Activated CD4-positive, alpha-beta T cell treated with anti-CD3 and anti-CD28 coated beads, Interleukin-2, amount 10 ng/mL, durations not matched to agents 7 days and 5 days (primary cell): ENCODE data around the gene PAK6. TPM values are rescaled to one million over a fixed set of nuclear protein-coding genes. Genes with fewer than 3 reads are reported as not detected.

Experiments
- CTCF ChIA-PET: fragments of 350-600 bp; sonication (Branson Sonifier 250); formaldehyde crosslinking; loops from one replicate; lab custom pipeline; 2021; ENCODE audit warnings: antibody characterized with exemption; lab: Charles Lee
- POLR2A ChIA-PET: fragments of 350-600 bp; sonication (Branson Sonifier 250); formaldehyde crosslinking; loops from one replicate; lab custom pipeline; 2021; ENCODE audit warnings: antibody characterized with exemption; lab: Charles Lee
- DNase-seq: peaks from one replicate; pipeline ENCODE4 v3.0.0-alpha.2; 2020
- H3K27ac Mint-ChIP-seq: one replicate; pipeline ENCODE4 v1.8.0; 2021; ENCODE audit warnings: mild to moderate bottlenecking, moderate library complexity, mixed read lengths
- H3K27me3 Mint-ChIP-seq: one replicate; pipeline ENCODE4 v1.8.0; 2021; ENCODE audit warnings: mixed read lengths
- H3K36me3 Mint-ChIP-seq: one replicate; pipeline ENCODE4 v1.8.0; 2021; ENCODE audit warnings: low read depth, mixed read lengths
- H3K4me1 Mint-ChIP-seq: one replicate; pipeline ENCODE4 v1.8.0; 2021; ENCODE audit warnings: mixed read lengths
- H3K4me3 Mint-ChIP-seq: one replicate; pipeline ENCODE4 v1.8.0; 2021; ENCODE audit warnings: mild to moderate bottlenecking, moderate library complexity, mixed read lengths
- H3K9me3 Mint-ChIP-seq: one replicate; pipeline ENCODE4 v1.8.0; 2021; ENCODE audit warnings: mixed read lengths
- total RNA-seq, 2 experiments: library from RNA; stranded (reverse); gene quantifications; one replicate each; pipeline ENCODE4 v1.2.3, GENCODE V29; 2021

Gene PAK6
- total RNA-seq, 2 experiments from 2014 or later: 0.35 to 0.47 TPM

DNA sequence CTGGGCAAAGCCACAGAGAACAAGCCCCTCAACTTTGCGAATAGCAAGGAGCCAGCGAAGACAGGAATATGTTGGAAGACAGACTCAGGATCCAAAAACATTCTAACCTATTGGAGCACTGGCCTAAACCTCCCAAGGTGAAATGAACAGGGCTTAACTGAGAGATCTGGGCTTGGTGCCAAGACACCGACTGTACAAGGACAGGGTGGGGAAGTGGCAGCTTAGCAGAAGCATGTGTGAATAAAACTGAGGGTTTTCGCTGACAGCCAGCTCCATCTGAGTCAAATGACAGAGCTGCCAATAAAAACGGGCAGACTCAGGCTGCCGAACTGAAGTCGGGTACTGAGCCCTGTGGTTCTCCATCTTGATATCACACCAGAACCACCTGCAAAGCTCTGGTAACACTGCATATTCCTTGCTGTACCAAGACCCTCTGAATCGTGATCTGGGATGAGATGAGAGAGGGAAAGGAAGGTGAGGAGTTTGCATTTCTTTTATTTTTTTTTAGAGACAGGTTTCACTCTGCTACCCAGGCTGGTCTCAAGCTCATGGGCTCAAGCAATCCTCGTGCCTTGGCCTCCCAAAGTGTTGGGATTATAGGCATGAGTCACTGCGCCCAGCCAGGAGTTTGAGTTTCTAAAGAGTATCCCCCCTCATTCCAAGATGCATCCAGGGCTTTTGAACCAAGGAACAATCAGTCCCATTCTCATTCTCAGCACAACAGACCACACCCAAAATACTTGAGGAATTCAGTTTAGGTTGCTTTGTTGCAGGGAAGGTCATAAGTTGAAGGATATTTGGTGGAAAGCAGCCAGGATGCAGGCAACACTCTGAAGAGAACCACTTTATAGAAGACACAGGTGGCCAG, 74.9 kb downstream of the PAK6 start:
- ChIA-PET POLR2A (no interaction called here), CTCF (interaction anchor here (0.6 to 9.5 kb wide), 5 partner anchors 6 to 36 kb away, joined by 3 to 93 read pairs (median 5); partner anchors contain the start of gene INAFM2)
- Mint-ChIP-seq H3K27me3 (peaks cover 24% of the 10 kb centered on the region), H3K9me3 (no peaks in the 10 kb centered on the region), H3K4me3 (no peak overlapping the region), H3K36me3 (no peaks in the 10 kb centered on the region), H3K27ac (peak overlapping the region; percentile 65), H3K4me1 (peaks cover 20% of the 10 kb centered on the region)
- DNase-seq: peak; percentile 23

- Mint-ChIP-seq H3K4me1 (peaks cover 9% of the 10 kb centered on the region), H3K4me3 (no peak overlapping the region), H3K27me3 (peaks cover 25% of the 10 kb centered on the region), H3K36me3 (no peaks in the 10 kb centered on the region), H3K9me3 (no peaks in the 10 kb centered on the region), H3K27ac (no peak overlapping the region)
- ChIA-PET POLR2A (no interaction called here), CTCF (interaction anchor here (1.1 to 9.5 kb wide), 7 partner anchors 5 to 40 kb away, joined by 3 to 93 read pairs (median 3); partner anchors contain the start of gene INAFM2)
- no peak for DNase-seq
These were observed 75.9 kb downstream of the PAK6 start for GRCh38 chr15:40314723-40315276.

GRCh38 chr15:40316931-40317330, 78.1 kb downstream of the PAK6 start:
- ChIA-PET CTCF (interaction anchor here (0.5 to 8.2 kb wide), 5 partner anchors 6 to 109 kb away, joined by 3 to 93 read pairs (median 3); partner anchors contain the start of gene PLCB2), POLR2A (no interaction called here)
- peaks cover 26% of the 10 kb centered on the region for H3K27me3 Mint-ChIP-seq
- no peak overlapping the region for H3K27ac Mint-ChIP-seq
- no peak for DNase-seq
- no peaks in the 10 kb centered on the region for H3K36me3 Mint-ChIP-seq
- peaks cover 14% of the 10 kb centered on the region for H3K4me1 Mint-ChIP-seq
- no peak overlapping the region for H3K4me3 Mint-ChIP-seq
- no peaks in the 10 kb centered on the region for H3K9me3 Mint-ChIP-seq

DNA sequence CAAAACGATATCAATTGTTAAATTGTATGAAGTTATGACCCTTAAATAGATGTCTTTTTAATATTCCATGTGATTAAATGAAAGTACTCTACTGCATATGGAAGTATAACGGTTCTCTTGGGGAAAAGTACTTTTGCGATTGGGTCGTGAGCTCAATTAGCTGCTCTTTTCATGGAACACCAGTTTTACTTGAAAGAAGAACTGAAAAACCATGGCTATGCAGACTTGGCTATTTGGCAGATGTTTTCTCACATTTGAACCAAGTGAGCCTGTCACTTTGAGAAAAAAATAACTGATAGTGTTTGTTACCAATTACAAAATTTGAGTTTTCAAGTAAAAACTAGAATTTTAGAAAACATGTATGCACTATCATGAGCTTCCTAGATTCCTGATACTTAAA, 78.7 kb downstream of the PAK6 start:
- no peak for DNase-seq
- no peak overlapping the region for H3K27ac Mint-ChIP-seq
- ChIA-PET CTCF (interaction anchor here (0.5 to 8.2 kb wide), 2 partner anchors 7 to 108 kb away, joined by 3 to 93 read pairs; partner anchors contain the start of gene PLCB2), POLR2A (no interaction called here)
- peaks cover 19% of the 10 kb centered on the region for H3K4me1 Mint-ChIP-seq
- H3K27me3 Mint-ChIP-seq: peaks cover 24% of the 10 kb centered on the region
- no peak overlapping the region for H3K4me3 Mint-ChIP-seq
- H3K9me3 Mint-ChIP-seq: no peaks in the 10 kb centered on the region
- no peaks in the 10 kb centered on the region for H3K36me3 Mint-ChIP-seq

DNA sequence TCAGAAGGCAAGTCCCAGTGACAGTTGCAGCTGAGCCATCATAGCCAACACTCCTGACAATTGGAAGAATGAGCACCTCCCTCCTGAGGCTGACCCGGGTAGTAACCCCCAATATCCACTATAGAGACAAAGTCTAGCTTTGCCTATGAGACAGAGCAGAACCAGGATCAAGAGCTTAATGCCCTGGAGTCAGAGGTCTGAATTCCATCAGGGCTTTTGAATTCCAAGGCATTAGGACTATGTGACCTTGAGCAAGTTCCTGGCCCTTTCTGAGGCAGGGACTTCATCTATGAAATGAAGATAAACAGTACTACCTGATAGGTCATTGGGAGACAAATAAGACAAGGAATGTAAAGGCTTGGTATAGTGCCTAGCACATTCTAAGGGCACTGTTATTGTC, 81.5 kb downstream of the PAK6 start:
- no peak for DNase-seq
- peaks cover 22% of the 10 kb centered on the region for H3K27me3 Mint-ChIP-seq
- ChIA-PET POLR2A (no interaction called here), CTCF (interaction anchor here (0.7 to 8.2 kb wide), 6 partner anchors 9 to 101 kb away, joined by 3 to 93 read pairs (median 6); partner anchors contain the start of genes CCDC9B and PLCB2)
- no peaks in the 10 kb centered on the region for H3K9me3 Mint-ChIP-seq
- no peak overlapping the region for H3K27ac Mint-ChIP-seq
- H3K36me3 Mint-ChIP-seq: peaks cover 3% of the 10 kb centered on the region
- peaks cover 26% of the 10 kb centered on the region for H3K4me1 Mint-ChIP-seq
- H3K4me3 Mint-ChIP-seq: no peak overlapping the region

DNA sequence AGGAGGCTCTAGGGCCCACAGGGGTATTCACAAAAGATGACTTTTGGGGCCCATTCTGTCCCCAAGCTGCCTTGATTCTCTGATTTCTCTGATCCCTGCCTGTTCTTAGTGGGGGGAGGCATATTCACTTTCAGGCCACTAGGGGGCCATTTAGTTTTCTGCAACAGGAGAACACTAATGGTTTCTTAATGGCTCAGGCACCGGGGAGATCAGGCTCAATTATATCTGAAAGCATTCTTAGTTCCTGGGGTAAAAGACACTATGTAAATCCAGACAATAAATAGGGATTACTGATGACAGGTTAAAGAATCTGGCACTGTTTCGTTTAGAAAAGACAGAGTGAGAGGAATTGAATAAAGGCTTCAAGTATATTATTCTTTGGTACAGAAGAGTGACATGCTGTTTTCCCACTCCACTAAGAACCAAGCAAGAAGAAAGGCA, 82.1 kb downstream of the PAK6 start:
- Mint-ChIP-seq H3K27me3 (peaks cover 23% of the 10 kb centered on the region), H3K27ac (no peak overlapping the region), H3K9me3 (no peaks in the 10 kb centered on the region), H3K4me1 (peaks cover 26% of the 10 kb centered on the region), H3K36me3 (peaks cover 3% of the 10 kb centered on the region), H3K4me3 (no peak overlapping the region)
- DNase-seq: peak; percentile 73
- ChIA-PET CTCF (interaction anchor here (0.8 to 8.2 kb wide), 8 partner anchors 8 to 101 kb away, joined by 3 to 93 read pairs (median 4); partner anchors contain the start of gene PLCB2), POLR2A (no interaction called here)

GRCh38 chr15:40322531-40323238, 83.8 kb downstream of the PAK6 start:
- CTCF ChIA-PET: interaction anchor here (0.6 to 8.2 kb wide), 9 partner anchors 9 to 562 kb away, joined by 3 to 93 read pairs (median 5); partner anchors contain the start of genes DISP2 and PLCB2
- Mint-ChIP-seq H3K27ac (no peak overlapping the region), H3K4me1 (peaks cover 28% of the 10 kb centered on the region), H3K4me3 (peak overlapping the region; percentile 70), H3K36me3 (peaks cover 5% of the 10 kb centered on the region), H3K27me3 (peaks cover 12% of the 10 kb centered on the region), H3K9me3 (no peaks in the 10 kb centered on the region)
- POLR2A ChIA-PET: interaction anchor here (0.6 to 1.0 kb wide), 4 partner anchors 11 to 267 kb away, joined by 3 to 6 read pairs (median 4); partner anchors contain the start of gene RPUSD2
- DNase-seq: no peak

- peaks cover 5% of the 10 kb centered on the region for H3K36me3 Mint-ChIP-seq
- DNase-seq: peak; percentile 90
- peaks cover 29% of the 10 kb centered on the region for H3K4me1 Mint-ChIP-seq
- no peak within 1 kb of the TSS for H3K27ac Mint-ChIP-seq
- ChIA-PET CTCF (interaction anchor here (0.6 to 8.2 kb wide), 8 partner anchors 9 to 561 kb away, joined by 3 to 93 read pairs (median 6); partner anchors contain the start of genes DISP2 and PLCB2), POLR2A (interaction anchor here (0.6 to 1.0 kb wide), 4 partner anchors 11 to 266 kb away, joined by 3 to 6 read pairs (median 4); partner anchors contain the start of gene RPUSD2)
- H3K9me3 Mint-ChIP-seq: no peaks in the 10 kb centered on the region
- H3K27me3 Mint-ChIP-seq: peaks cover 12% of the 10 kb centered on the region
- peak within 1 kb of the TSS; percentile 70 for H3K4me3 Mint-ChIP-seq
These were observed 84.5 kb downstream of the PAK6 start, which contains the start of gene INAFM2 for GRCh38 chr15:40323239-40323952. TSS of gene INAFM2 (plus strand) at chr15:40323692. CDS start at chr15:40324056, 364 bp downstream.

GRCh38 chr15:40323953-40324937, 85.4 kb downstream of the PAK6 start:
- peak overlapping the region; percentile 65 for H3K27ac Mint-ChIP-seq
- H3K36me3 Mint-ChIP-seq: peaks cover 5% of the 10 kb centered on the region
- H3K27me3 Mint-ChIP-seq: peaks cover 12% of the 10 kb centered on the region
- peak overlapping the region; percentile 70 for H3K4me3 Mint-ChIP-seq
- H3K4me1 Mint-ChIP-seq: peaks cover 36% of the 10 kb centered on the region
- CTCF ChIA-PET: interaction anchor here (0.6 to 8.2 kb wide), 8 partner anchors 10 to 97 kb away, joined by 3 to 93 read pairs (median 30); partner anchors contain the start of genes CCDC9B and PLCB2
- POLR2A ChIA-PET: no interaction called here
- DNase-seq: peak; percentile 28
- no peaks in the 10 kb centered on the region for H3K9me3 Mint-ChIP-seq

- Mint-ChIP-seq H3K27ac (no peak overlapping the region), H3K9me3 (no peaks in the 10 kb centered on the region), H3K4me1 (peaks cover 36% of the 10 kb centered on the region), H3K36me3 (peaks cover 5% of the 10 kb centered on the region), H3K4me3 (peak overlapping the region; percentile 70), H3K27me3 (peaks cover 6% of the 10 kb centered on the region)
- CTCF ChIA-PET: interaction anchor here (0.5 to 6.6 kb wide), 8 partner anchors 9 to 313 kb away, joined by 3 to 78 read pairs (median 5); partner anchors contain the start of genes CCDC9B and PLCB2
- POLR2A ChIA-PET: no interaction called here
- DNase-seq: no peak
These were observed 86.3 kb downstream of the PAK6 start for GRCh38 chr15:40325188-40325587.
